GM12878 (cell line): ENCODE measurements around the gene RHOBTB1. TPM values are rescaled to one million over a fixed set of nuclear protein-coding genes. Genes with fewer than 3 reads are reported as not detected.

Experiments used
- ATAC-seq: fragments of 200-7000 bp; cut with Tn5 transposase; 3 replicates; pipeline ENCODE4 v1.9.1; 2020; ENCODE audit warnings: mild to moderate bottlenecking, moderate library complexity
- BruUV-seq: library from RNA; stranded (reverse); fragments of 400-500 nt; replicated peaks from 2 replicates; lab custom pipeline; 2021; lab: Mats Ljungman, UMichigan
- CTCF ChIA-PET: fragments of 300-600 bp; sonication (Branson Sonifier 250); formaldehyde crosslinking; extraction: SDS; loops from one replicate; lab custom pipeline; 2021; ENCODE audit warnings: inconsistent platforms; lab: Yijun Ruan, JAX
- POLR2A ChIA-PET: fragments of 350-600 bp; formaldehyde crosslinking; extraction: SDS; loops from one replicate; lab custom pipeline; 2021; ENCODE audit warnings: inconsistent platforms; lab: Charles Lee
- RAD21 ChIA-PET: fragments of 300-600 bp; sonication (Branson Sonifier 250); formaldehyde crosslinking; loops from one replicate; lab custom pipeline; 2023; ENCODE audit warnings: antibody characterized with exemption; ENCODE audit not compliant: unreplicated experiment; lab: Charles Lee
- SMC1A ChIA-PET: fragments of 300-600 bp; sonication (Branson Sonifier 250); formaldehyde crosslinking; loops from one replicate; lab custom pipeline; 2023; ENCODE audit not compliant: unreplicated experiment, uncharacterized antibody; lab: Charles Lee
- DNase-seq: peaks from one replicate; pipeline ENCODE4 v3.0.0-alpha.2; 2011; ENCODE audit warnings: low read depth, low spot score
- FAIRE-seq: peaks from 3 replicates; lab custom pipeline; 2011; peaks lifted over from hg19 to GRCh38; lab: Jason Lieb, UNC
- H2AFZ ChIP-seq: 2 replicates; pipeline ENCODE4 v1.6.0; 2011; ENCODE audit warnings: low read depth, low read length, control low read depth; ENCODE audit not compliant: control insufficient read depth
- H3K27ac ChIP-seq: 2 replicates; pipeline ENCODE4 v1.5.1; 2011; ENCODE audit warnings: control low read depth; ENCODE audit not compliant: control insufficient read depth, insufficient read depth
- H3K27me3 ChIP-seq, 2 experiments: replicated peaks in 1 of 2; 2 replicates each; pipeline versions ENCODE4 v1.6.0 to v1.6.1; 2011; ENCODE audit warnings: low read length in 1 of 2; ENCODE audit not compliant: control insufficient read depth in 2 of 2, insufficient read depth in 2 of 2
- H3K36me3 ChIP-seq, 2 experiments: 2 replicates each; pipeline ENCODE4 v1.5.1; 2011; ENCODE audit warnings: low read length in 1 of 2; ENCODE audit not compliant: control insufficient read depth in 2 of 2, insufficient read depth in 2 of 2
- H3K4me1 ChIP-seq: 2 replicates; pipeline ENCODE4 v1.6.1; 2011; ENCODE audit warnings: mild to moderate bottlenecking, low read length, moderate library complexity, mixed read lengths; ENCODE audit not compliant: control insufficient read depth, insufficient read depth
- H3K4me2 ChIP-seq: 2 replicates; pipeline ENCODE4 v1.6.0; 2011; ENCODE audit warnings: control low read depth; ENCODE audit not compliant: control insufficient read depth, insufficient read depth
- H3K4me3 ChIP-seq: fragments of 200-600 bp; sonication (generic); 2 replicates; pipeline ENCODE4 v1.5.1; 2016
- H3K79me2 ChIP-seq: 2 replicates; pipeline ENCODE4 v1.6.0; 2011; ENCODE audit warnings: low read length; ENCODE audit not compliant: control insufficient read depth, insufficient read depth
- H3K9ac ChIP-seq: 2 replicates; pipeline ENCODE4 v1.8.0; 2011; ENCODE audit warnings: low read length, control low read depth, mixed read lengths; ENCODE audit not compliant: control insufficient read depth, insufficient read depth
- H3K9me3 ChIP-seq: replicated peaks from 3 replicates; pipeline ENCODE4 v1.5.1; 2011; ENCODE audit warnings: mild to moderate bottlenecking, low read length; ENCODE audit not compliant: control insufficient read depth, insufficient read depth
- H4K20me1 ChIP-seq: 2 replicates; pipeline ENCODE4 v1.6.0; 2011; ENCODE audit not compliant: control insufficient read depth, insufficient read depth
- ATF7 ChIP-seq: fragments of 450-650 bp; IDR thresholded peaks from 2 replicates; pipeline ENCODE4 v1.6.1; 2016; ENCODE audit warnings: low read depth, mild to moderate bottlenecking
- BHLHE40 ChIP-seq, 2 experiments: fragments of 450-650 bp in 1 of 2; IDR thresholded peaks; 2 replicates each; pipeline ENCODE4 v1.6.1; 2011 to 2017; ENCODE audit warnings: low read depth in 2 of 2, borderline replicate concordance in 1 of 2, improper control_type of control experiment in 1 of 2, low read length in 1 of 2, mild to moderate bottlenecking in 1 of 2
- IKZF2 ChIP-seq, 2 experiments: fragments of 450-650 bp; IDR thresholded peaks; 2 replicates each; pipeline ENCODE4 v1.6.1; 2017; ENCODE audit warnings: mild to moderate bottlenecking in 2 of 2, moderate library complexity in 2 of 2
- NFYA ChIP-seq: IDR thresholded peaks from 2 replicates; pipeline ENCODE4 v1.6.1; 2011; ENCODE audit warnings: low read depth, mild to moderate bottlenecking, low read length, improper control_type of control experiment, borderline replicate concordance
- RUNX3 ChIP-seq: IDR thresholded peaks from 2 replicates; pipeline ENCODE4 v1.6.1; 2012; ENCODE audit warnings: low read length, inconsistent platforms
- WGBS: methylation state at CpG from one replicate; pipeline ENCODE4 v1.1.6; 2016; ENCODE audit warnings: low lambda C conversion rate; ENCODE audit not compliant: insufficient replicate concordance, insufficient coverage; ENCODE audit errors: missing lambda C conversion rate; 5-methylcytosine and 5-hydroxymethylcytosine counted together
- in situ Hi-C: fragments of 300-500 bp; cut with MboI; formaldehyde crosslinking; loops from 9 replicates; pipeline ENCODE4 v1.14.3; 2018; ENCODE audit warnings: mixed read lengths
- intact Hi-C: fragments of 100-400 bp; cut with micrococcal nuclease; formaldehyde crosslinking; loops from one replicate; pipeline ENCODE4 v1.14.2; 2022; ENCODE audit not compliant: unreplicated experiment
- polyA plus RNA-seq, 11 experiments: library from polyadenylated mRNA; depleted of rRNA in 4 of 11; unstranded in 6 of 11; stranded (reverse) in 5 of 11; fragments of >200 nt; fragmentation: Nextera tagmentation in 4 of 11; fragmentation: Illumina TruSeq in 1 of 11; extraction: Ambion mirVana in 4 of 11; extraction: Trizol in 1 of 11; gene quantifications; 1 replicate in 1 of 11; 2 replicates in 10 of 11; pipeline versions ENCODE4 v1.2.1 to v1.2.3, GENCODE V29; 2011 to 2016; ENCODE audit warnings: inconsistent platforms in 2 of 11, missing spikeins in 2 of 11, low read depth in 1 of 11
- total RNA-seq, 4 experiments: library from RNA; depleted of rRNA in 3 of 4; stranded (reverse); fragments of >200 nt in 3 of 4; fragmentation: Illumina TruSeq in 1 of 4; extraction: Trizol in 1 of 4; gene quantifications; 2 replicates each; pipeline versions ENCODE4 v1.2.1 to v1.2.3, GENCODE V29; 2013 to 2021
- TF ChIP-seq, protein P1 (sequence below): fragments of 450-650 bp; IDR thresholded peaks from 2 replicates; pipeline ENCODE4 v1.6.1; 2017; ENCODE audit warnings: mild to moderate bottlenecking, low read depth, inconsistent platforms; ENCODE audit not compliant: poor library complexity, severe bottlenecking
- TF ChIP-seq, protein P2 (sequence below): fragments of 450-650 bp; formaldehyde crosslinking; IDR thresholded peaks from 2 replicates; pipeline ENCODE4 v1.4.0; 2020; ENCODE audit warnings: mild to moderate bottlenecking, moderate library complexity

RHOBTB1 gene
- total and polyA plus RNA-seq, 10 of the 15 experiments (the other 5 are each of a cell fraction or from before 2014, with no cell fraction given), result not detected

DNA sequence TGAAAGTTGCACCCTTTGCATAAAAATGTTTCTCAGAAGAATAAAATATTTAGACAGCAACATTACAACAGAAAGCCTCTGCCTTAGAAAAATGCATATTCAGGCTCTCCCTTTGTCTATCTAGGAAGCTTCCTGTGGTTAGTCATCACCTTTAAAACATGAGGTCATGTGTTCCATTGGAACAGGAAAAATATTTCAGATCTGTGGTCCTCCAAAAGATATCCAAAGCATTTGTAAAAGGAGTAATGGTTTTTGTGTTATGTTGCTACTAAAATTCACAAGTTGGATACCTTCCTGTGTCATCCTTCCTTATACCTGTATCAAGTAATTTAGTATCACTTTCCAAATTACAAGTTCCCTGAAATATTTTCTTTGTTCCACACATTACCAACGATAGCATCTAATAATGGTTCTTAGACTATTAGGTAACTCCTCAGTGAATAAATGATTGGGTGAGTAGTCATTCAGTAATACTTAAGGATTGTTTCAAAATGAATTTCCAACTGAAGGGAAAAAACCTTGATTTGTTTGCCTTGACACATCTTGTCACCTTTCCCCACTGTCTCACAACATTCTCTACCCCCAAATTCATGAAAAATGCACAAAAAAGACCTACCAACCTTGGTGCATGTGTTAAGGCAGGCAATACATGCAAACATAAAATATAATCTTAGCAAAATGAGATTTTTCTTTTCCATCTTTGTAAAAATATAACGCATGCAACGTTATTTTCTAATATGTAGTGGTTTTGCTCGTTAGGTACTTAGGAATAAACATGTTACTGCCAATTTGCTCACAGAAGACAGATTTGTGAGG, 19.7 kb upstream of the RHOBTB1 start (continued):
- TF ChIP-seq NFYA, result no peak

DNA sequence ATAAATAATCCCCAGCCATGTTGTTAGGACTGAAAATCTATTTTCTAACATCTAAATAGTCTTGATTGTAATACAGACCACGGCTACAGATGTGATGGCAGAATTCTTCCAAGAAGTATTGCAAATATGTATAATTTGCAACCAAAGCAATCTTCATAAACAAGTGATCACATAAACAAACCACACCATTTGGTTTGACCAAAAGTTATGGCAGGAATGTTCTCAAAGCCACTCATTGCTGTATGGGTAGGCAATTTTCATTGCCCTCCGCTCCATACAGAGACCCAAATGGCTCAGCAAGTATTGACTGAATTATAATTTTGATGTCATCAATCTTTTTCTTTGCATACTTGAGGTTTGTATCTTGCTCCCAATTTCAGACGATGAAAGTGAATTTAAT, 19.0 kb upstream of the RHOBTB1 start:
- RAD21 ChIA-PET, result no interaction called here
- Histone ChIP-seq H3K27ac (no peak overlapping the region), H3K4me2 (no peak overlapping the region), H3K27me3 (no peaks in the 10 kb centered on the region; a peak in 1 of 4 replicates)
- BruUV-seq, result no TSS peak
- no peak for FAIRE-seq
- POLR2A ChIA-PET, result no interaction called here
- TF ChIP-seq IKZF2 (IDR thresholded peaks at IDR 0.05) (no peak), BHLHE40 (IDR thresholded peaks at IDR 0.05; ENCODE audit: borderline replicate concordance in 1 of 2, low read depth in 2 of 2, low read length in 1 of 2) (no peak), RUNX3 (no peak), ATF7 (no peak)
- TF ChIP-seq, protein P1, sequence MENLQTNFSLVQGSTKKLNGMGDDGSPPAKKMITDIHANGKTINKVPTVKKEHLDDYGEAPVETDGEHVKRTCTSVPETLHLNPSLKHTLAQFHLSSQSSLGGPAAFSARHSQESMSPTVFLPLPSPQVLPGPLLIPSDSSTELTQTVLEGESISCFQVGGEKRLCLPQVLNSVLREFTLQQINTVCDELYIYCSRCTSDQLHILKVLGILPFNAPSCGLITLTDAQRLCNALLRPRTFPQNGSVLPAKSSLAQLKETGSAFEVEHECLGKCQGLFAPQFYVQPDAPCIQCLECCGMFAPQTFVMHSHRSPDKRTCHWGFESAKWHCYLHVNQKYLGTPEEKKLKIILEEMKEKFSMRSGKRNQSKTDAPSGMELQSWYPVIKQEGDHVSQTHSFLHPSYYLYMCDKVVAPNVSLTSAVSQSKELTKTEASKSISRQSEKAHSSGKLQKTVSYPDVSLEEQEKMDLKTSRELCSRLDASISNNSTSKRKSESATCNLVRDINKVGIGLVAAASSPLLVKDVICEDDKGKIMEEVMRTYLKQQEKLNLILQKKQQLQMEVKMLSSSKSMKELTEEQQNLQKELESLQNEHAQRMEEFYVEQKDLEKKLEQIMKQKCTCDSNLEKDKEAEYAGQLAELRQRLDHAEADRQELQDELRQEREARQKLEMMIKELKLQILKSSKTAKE, result no peak
- TF ChIP-seq, protein P2, sequence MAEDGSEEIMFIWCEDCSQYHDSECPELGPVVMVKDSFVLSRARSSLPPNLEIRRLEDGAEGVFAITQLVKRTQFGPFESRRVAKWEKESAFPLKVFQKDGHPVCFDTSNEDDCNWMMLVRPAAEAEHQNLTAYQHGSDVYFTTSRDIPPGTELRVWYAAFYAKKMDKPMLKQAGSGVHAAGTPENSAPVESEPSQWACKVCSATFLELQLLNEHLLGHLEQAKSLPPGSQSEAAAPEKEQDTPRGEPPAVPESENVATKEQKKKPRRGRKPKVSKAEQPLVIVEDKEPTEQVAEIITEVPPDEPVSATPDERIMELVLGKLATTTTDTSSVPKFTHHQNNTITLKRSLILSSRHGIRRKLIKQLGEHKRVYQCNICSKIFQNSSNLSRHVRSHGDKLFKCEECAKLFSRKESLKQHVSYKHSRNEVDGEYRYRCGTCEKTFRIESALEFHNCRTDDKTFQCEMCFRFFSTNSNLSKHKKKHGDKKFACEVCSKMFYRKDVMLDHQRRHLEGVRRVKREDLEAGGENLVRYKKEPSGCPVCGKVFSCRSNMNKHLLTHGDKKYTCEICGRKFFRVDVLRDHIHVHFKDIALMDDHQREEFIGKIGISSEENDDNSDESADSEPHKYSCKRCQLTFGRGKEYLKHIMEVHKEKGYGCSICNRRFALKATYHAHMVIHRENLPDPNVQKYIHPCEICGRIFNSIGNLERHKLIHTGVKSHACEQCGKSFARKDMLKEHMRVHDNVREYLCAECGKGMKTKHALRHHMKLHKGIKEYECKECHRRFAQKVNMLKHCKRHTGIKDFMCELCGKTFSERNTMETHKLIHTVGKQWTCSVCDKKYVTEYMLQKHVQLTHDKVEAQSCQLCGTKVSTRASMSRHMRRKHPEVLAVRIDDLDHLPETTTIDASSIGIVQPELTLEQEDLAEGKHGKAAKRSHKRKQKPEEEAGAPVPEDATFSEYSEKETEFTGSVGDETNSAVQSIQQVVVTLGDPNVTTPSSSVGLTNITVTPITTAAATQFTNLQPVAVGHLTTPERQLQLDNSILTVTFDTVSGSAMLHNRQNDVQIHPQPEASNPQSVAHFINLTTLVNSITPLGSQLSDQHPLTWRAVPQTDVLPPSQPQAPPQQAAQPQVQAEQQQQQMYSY (CRISPR knock-in tag), result no peak
- TF ChIP-seq, all 136 proteins: peak for 0
- H3K4me1 ChIP-seq, result no peaks in the 10 kb centered on the region
- CTCF ChIA-PET, result interaction anchor here (0.6 kb wide), 1 partner anchor 222 kb away, joined by 3 read pairs; no protein-coding TSS in a partner anchor
- DNase-seq (no peak), ATAC-seq (no peak)
- in situ Hi-C loops (loop anchor here (5.0 kb wide), 1 partner anchor 146 kb away; no protein-coding TSS in a partner anchor), intact Hi-C loops (loop anchor here (5.0 kb wide), 2 partner anchors 81 to 319 kb away; no protein-coding TSS in a partner anchor)
- H3K36me3 ChIP-seq, result no peaks in the 10 kb centered on the region
- SMC1A ChIA-PET, result no interaction called here
- H3K9ac ChIP-seq, result no peak overlapping the region
- H3K4me3 ChIP-seq, result no peak overlapping the region
- H3K79me2 ChIP-seq, result no peaks in the 10 kb centered on the region
- no peaks in the 10 kb centered on the region; the same call in 1 of the 2 replicates for H4K20me1 ChIP-seq
- H3K9me3 ChIP-seq, result no peaks in the 10 kb centered on the region
- WGBS, result 71% methylated on average over 3 of the region's 3 CpGs
- H2AFZ ChIP-seq, result no peak overlapping the region
